Osteoblast (primary cell): ENCODE data around the gene KIF3C. TPM values are rescaled to one million over a fixed set of nuclear protein-coding genes. Genes with fewer than 3 reads are reported as not detected.
"Not testable (repeated sequence)": the region's sequence is repeated elsewhere in the genome, so short reads cannot be mapped to it uniquely, and the experiment has no call there.

Experiments used
- DNase-seq: peaks from one replicate; pipeline ENCODE4 v3.0.0; 2011; ENCODE audit warnings: low spot score, mixed read lengths; ENCODE audit not compliant: insufficient read length; ENCODE audit errors: missing footprints
- H2AFZ ChIP-seq: 2 replicates; pipeline ENCODE4 v1.6.0; 2011; ENCODE audit warnings: mild to moderate bottlenecking, low read length
- H3K27ac ChIP-seq: 2 replicates; pipeline ENCODE4 v1.5.1; 2011; ENCODE audit warnings: mild to moderate bottlenecking, low read depth, low read length, moderate library complexity
- H3K27me3 ChIP-seq: 2 replicates; pipeline ENCODE4 v1.6.0; 2012; ENCODE audit warnings: mild to moderate bottlenecking, control low read depth, inconsistent platforms, low read length, moderate library complexity; ENCODE audit not compliant: insufficient read depth
- H3K36me3 ChIP-seq: 2 replicates; pipeline ENCODE4 v1.5.1; 2011; ENCODE audit warnings: mild to moderate bottlenecking, low read length, control low read depth, moderate library complexity; ENCODE audit not compliant: insufficient read depth
- H3K4me1 ChIP-seq: 2 replicates; pipeline ENCODE4 v1.5.1; 2011; ENCODE audit warnings: mild to moderate bottlenecking, low read length, control low read depth, moderate library complexity; ENCODE audit not compliant: insufficient read depth
- H3K4me2 ChIP-seq: 2 replicates; pipeline ENCODE4 v1.6.0; 2011; ENCODE audit warnings: mild to moderate bottlenecking, low read length; ENCODE audit not compliant: insufficient read depth
- H3K4me3 ChIP-seq: fragments of 200-600 bp; sonication (generic); 3 replicates; pipeline ENCODE4 v1.5.1; 2012; ENCODE audit warnings: mild to moderate bottlenecking, low read length, inconsistent platforms; ENCODE audit not compliant: insufficient read depth
- H3K79me2 ChIP-seq: 2 replicates; pipeline ENCODE4 v1.6.0; 2012; ENCODE audit warnings: mild to moderate bottlenecking, low read length, control low read depth, inconsistent platforms; ENCODE audit not compliant: insufficient read depth
- H3K9me3 ChIP-seq: 2 replicates; pipeline ENCODE4 v1.5.1; 2011; ENCODE audit warnings: low read depth, low read length, control low read depth
- H4K20me1 ChIP-seq: 2 replicates; pipeline ENCODE4 v1.6.0; 2012; ENCODE audit warnings: mild to moderate bottlenecking, low read length, control low read depth; ENCODE audit not compliant: insufficient read depth
- CTCF ChIP-seq: IDR thresholded peaks from 2 replicates; pipeline ENCODE4 v1.5.1; 2011; ENCODE audit warnings: mild to moderate bottlenecking, low read depth, low read length, moderate library complexity; ENCODE audit errors: extremely low read depth
- total RNA-seq: library from RNA; depleted of rRNA; stranded (reverse); fragments of >200 nt; gene quantifications from 2 replicates; pipeline ENCODE4 v1.2.3, GENCODE V29; 2012

The KIF3C gene
- total RNA-seq, 1 donor, result 17.0 TPM

GRCh38 chr2:26020231-26020640 lies 37.9 kb upstream of the KIF3C start:
- no peak for DNase-seq
- H3K27ac ChIP-seq, result no peak overlapping the region
- no peaks in the 10 kb centered on the region for H3K27me3 ChIP-seq
- no peaks in the 10 kb centered on the region for H3K79me2 ChIP-seq
- no peaks in the 10 kb centered on the region for H4K20me1 ChIP-seq
- H3K4me1 ChIP-seq, result peaks cover 16% of the 10 kb centered on the region
- no peak overlapping the region for H3K4me3 ChIP-seq
- H3K4me2 ChIP-seq, result no peak overlapping the region
- TF ChIP-seq CTCF, result no peak
- H2AFZ ChIP-seq, result no peak overlapping the region
- no peaks in the 10 kb centered on the region for H3K9me3 ChIP-seq
- H3K36me3 ChIP-seq, result no peaks in the 10 kb centered on the region

DNA sequence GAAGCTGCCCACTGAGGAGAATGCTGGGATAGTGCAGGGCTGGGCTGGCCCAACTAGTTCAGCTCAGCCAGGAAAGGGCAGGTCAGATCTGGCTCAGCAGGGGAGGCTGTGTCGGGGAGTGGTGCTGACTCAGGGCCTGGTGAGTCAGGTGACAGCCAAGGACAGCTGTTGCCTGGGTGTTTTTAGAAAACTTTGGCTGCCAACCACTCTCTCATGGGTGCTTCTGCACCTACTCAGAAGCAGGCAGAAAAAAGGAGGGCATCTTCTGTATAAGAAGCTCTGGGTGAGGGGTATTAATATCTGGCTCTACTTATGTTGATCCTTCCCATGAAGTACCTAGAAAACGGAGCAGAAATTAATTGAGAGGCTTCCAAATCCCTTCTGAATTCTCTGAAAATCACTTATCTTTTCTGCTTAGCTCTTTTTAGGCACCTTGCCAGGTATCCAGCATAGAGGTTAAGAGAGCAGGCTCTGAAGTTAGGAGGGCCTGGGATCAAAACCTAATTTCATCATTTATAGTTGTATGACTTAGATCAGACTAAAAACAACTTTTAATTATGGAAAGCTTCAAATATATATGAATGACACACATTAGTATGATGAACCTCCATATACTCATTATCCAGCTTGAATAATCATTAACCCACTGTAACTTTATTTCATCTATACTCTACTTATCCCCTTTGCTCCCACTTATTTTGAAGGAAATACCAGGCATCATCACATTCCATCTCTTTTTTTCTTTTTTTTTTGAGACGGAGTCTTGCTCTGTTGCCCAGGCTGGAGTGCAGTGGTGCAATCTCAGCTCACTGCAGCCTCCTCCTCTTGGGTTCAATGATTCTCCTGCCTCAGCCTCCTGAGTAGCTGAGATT lies 36.1 kb upstream of the KIF3C start:
- TF ChIP-seq CTCF, result no peak
- Histone ChIP-seq H3K36me3 (no peaks in the 10 kb centered on the region), H3K4me2 (peak overlapping the region; percentile 22), H3K4me3 (no peak overlapping the region), H2AFZ (peak overlapping the region; percentile 4), H3K4me1 (peaks cover 16% of the 10 kb centered on the region), H4K20me1 (no peaks in the 10 kb centered on the region), H3K27ac (peak overlapping the region; percentile 65), H3K79me2 (no peaks in the 10 kb centered on the region), H3K9me3 (no peaks in the 10 kb centered on the region), H3K27me3 (no peaks in the 10 kb centered on the region)
- DNase-seq, result peak; percentile 96

GRCh38 chr2:26017464-26018183 lies 35.3 kb upstream of the KIF3C start:
- Histone ChIP-seq H3K79me2 (no peaks in the 10 kb centered on the region), H3K4me3 (no peak overlapping the region), H4K20me1 (no peaks in the 10 kb centered on the region), H3K27me3 (no peaks in the 10 kb centered on the region), H3K9me3 (no peaks in the 10 kb centered on the region), H2AFZ (peak overlapping the region; percentile 4), H3K36me3 (no peaks in the 10 kb centered on the region), H3K27ac (peak overlapping the region; percentile 65), H3K4me1 (peaks cover 18% of the 10 kb centered on the region), H3K4me2 (no peak overlapping the region)
- no peak for TF ChIP-seq CTCF
- no peak for DNase-seq

DNA sequence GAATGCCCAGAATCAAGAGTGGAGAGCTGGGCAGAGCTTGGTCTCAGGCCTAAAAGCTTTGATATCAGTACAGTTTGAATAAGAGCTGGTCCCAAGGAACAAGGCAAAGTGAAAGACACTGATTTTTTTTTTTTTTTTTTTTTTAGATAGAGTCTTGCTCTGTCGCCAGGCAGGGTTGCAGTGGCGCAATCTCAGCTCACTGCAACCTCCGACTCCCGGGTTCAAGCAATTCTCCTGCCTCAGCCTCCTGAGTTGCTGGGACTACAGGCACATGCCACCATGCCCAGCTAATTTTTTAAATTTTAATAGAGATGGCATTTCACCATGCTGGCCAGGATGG lies 34.4 kb upstream of the KIF3C start:
- H3K79me2 ChIP-seq, H3K9me3 ChIP-seq, H3K36me3 ChIP-seq, H3K27me3 ChIP-seq, H4K20me1 ChIP-seq, DNase-seq, H3K4me3 ChIP-seq: not testable (repeated sequence)
- Histone ChIP-seq H2AFZ (peak overlapping the region; percentile 79), H3K4me1 (peaks cover 27% of the 10 kb centered on the region), H3K4me2 (peak overlapping the region; percentile 33), H3K27ac (peak overlapping the region; percentile 65)
